HG03108 (cell line): ENCODE data around the gene BICD2.

Source experiments
- ATAC-seq: cut with Tn5 transposase; IDR thresholded peaks from one replicate; pipeline ENCODE4 v1.9.1; 2021; ENCODE audit warnings: moderate library complexity; ENCODE audit not compliant: unreplicated experiment

Gene BICD2

GRCh38 chr9:92671323-92671722 is 93.3 kb downstream of the BICD2 start:
- ATAC-seq, result no peak

GRCh38 chr9:92669890-92670708 is 94.5 kb downstream of the BICD2 start, which contains the start of gene IPPK:
IPPK (minus strand) TSS chr9:92670131; CDS start chr9:92669988, 143 bp downstream.
- peak; percentile 93 for ATAC-seq

GRCh38 chr9:92669527-92669889 is 95.1 kb downstream of the BICD2 start:
- no peak for ATAC-seq

GRCh38 chr9:92668746-92669526 is 95.7 kb downstream of the BICD2 start:
- no peak for ATAC-seq

GRCh38 chr9:92666912-92667532 is 97.6 kb downstream of the BICD2 start:
- ATAC-seq, result no peak

GRCh38 chr9:92666236-92666635 is 98.4 kb downstream of the BICD2 start:
- ATAC-seq, result no peak

- no peak for ATAC-seq
These were observed 98.8 kb downstream of the BICD2 start for GRCh38 chr9:92665836-92666235.

GRCh38 chr9:92664394-92665152 is 100.1 kb downstream of the BICD2 start:
- ATAC-seq, result no peak

- no peak for ATAC-seq
These were observed 100.7 kb downstream of the BICD2 start for GRCh38 chr9:92663951-92664350.

GRCh38 chr9:92663126-92663525 is 101.5 kb downstream of the BICD2 start:
- no peak for ATAC-seq

- ATAC-seq, result no peak
These were observed 102.9 kb downstream of the BICD2 start for GRCh38 chr9:92661743-92662142.
